ENCODE data around the gene CFAP300.

The CFAP300 gene

DNA sequence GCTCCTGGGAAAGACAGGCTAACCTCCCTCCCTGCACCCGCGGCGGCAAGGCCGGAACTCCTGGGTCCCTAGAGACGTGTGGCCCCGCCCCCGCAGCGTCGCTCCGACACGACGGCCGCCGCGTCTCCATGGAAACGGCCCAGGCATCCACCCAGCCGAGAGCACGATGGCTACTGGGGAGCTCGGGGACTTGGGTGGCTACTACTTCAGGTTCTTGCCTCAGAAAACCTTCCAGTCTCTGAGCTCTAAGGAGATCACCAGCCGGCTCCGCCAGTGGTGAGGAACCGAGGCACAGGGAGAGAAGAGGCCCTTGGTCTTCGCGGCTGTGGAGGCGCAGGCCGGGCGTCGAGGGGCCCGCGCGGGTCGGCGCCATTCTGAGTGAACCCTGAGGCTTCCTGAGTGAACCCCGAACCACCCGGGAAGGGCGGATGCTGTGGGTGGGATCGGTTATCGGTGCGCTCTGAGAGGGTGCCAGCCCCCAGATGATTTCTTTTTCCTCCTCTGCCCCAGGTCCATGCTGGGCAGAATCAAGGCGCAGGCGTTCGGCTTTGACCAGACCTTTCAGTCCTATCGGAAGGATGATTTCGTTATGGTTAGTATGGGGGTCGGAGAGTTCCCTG, at the start of gene CFAP300:
Gene CFAP300, plus strand, starts transcription at position 133 of the 620 bp plus-strand sequence. Its CDS starts 34 bp downstream, at position 167.
- no peak for DNase-seq (ENCODE audit: low read depth in 2 of 2)

DNA sequence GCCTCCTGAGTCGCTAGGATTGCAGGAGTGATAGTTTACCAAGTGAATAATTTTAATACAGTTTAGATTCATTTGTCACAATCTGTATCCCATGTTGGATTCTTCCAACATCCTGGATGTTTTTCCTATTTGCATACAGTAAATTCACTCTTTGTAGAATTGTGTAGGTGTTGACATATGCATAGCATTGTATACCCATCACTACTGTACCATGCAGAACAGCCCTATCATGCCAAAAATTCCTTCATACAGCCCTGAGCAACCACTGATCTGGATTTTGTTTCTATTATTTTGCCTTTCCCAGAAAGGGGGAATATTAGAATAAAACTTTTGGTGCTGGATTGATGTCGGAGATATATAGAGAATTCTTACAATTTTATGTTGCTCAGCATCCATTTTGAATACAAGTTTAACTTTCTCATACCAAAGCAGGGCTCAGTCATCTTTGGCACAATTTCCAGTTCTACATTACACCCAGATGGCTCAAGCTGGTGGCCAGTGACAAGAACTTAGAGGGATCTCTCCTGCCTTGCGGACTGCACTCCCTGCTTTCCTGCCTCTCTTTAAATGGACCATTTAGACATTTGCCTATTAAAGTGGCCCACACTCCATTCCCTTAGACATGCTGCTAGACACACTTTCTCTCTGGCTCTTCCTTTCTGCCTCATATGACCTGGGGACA, 45.4 kb upstream of the CFAP300 start:
- DNase-seq (ENCODE audit: low read depth in 2 of 2) = no peak

DNA sequence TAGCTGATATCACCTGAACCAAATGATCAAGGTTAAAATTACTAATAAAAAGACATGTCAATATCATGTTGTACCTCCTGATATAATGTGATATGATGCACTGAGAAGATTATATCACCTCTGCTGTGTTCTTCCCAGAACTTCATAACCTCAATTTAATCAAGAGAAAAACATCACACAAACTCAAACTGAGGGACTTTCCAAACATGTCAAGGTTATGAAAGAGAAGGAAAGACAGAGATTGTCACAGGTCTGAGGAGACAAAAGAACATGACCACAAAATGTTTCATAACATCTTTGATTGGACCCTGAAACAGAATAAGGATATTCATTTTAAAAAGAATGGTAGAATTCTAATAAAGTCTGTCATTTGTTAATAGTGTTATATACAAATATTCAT, 43.0 kb upstream of the CFAP300 start:
- DNase-seq (ENCODE audit: low read depth in 2 of 2) = no peak

DNA sequence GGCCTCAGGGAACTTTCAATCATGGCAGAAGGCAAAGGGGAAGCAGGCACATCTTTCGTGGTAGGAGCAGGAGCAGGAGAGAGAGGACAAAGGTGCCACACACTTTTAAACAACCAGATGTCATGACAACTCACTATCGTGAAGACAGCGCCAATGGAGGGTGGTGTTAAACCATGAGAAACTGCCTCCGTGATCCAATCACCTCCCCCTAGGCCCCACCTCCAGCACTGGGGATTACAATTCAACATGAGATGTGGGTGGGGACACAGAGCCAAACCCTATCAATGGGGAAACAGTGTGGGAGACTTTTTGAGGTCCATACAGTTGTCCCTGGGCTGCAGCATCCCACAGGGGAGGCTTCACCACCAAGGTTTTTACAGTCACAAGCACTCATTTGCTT, 41.9 kb upstream of the CFAP300 start:
- no peak for DNase-seq (ENCODE audit: low read depth in 2 of 2)

DNA sequence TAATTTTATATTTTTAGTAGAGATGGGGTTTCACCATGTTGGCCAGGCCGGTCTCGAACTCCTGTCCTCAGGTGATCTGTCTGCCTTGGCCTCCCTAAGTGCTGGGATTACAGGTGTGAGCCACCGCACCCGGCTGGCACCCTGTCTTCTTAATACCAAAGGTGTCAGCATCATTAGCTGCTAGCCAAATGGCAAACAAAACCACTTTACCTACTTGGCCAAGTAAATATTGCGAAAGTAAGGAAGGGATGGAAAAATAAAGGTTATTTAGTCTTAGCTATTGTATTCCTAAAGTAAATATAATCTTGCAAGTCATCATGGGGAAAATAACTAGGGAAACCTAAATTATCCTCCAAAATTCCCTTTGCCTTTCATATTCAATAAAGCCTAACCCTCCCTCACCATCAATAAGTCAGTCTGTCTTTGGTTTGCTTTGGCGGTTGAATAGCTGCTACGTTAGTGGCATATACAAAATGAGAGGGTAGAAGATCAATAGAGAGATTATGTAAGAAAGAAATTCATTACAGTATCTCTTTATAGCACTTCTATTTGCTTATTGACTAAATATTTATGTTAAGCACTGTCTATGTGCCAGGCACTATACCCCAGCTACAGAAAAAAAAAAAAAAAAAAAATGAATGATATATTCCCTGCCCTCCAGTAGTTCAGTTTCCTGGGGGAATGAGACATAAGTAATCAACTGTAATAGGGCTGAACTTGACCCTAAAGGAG, 40.2 kb upstream of the CFAP300 start:
- DNase-seq (ENCODE audit: low read depth in 2 of 2) = no peak

DNA sequence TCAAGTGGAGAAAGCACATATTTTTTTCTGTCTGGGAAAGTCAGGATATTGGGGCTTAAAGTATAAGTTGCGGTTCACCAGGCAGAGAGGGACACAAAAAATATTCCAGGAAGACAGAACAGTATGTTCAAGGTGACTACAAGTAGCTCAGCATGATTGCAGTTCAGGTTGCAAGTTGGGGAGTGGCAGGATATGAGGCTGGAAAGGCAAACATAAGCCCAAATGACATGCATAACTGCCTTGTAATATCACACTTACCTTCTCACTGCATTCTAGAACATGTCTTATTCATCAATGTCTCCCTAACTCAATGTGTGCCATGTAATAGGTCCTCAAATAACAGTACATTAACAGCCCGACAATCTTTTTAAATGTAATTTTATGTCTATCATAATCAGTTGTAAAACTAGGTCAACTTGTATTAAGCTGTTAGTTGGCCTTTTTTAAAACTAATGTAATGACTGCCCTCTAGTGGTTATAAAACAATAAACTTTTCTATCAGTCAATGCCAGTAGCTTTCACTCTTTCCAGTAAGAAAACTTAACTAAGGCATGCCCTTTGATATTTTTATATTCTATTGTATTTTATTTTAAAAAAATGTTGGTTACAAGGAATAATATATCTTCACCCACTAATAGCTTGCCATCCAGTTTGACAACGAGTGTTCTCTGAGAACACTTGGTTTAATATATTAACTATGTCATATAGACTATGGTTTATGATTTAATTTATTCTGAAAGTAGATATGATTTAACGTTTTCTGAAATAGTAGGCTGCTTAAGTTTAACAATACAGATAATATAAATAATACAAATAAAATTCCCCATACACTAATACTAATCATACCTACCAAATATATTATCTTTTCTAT, 39.4 kb upstream of the CFAP300 start:
- no peak for DNase-seq (ENCODE audit: low read depth in 2 of 2)

DNA sequence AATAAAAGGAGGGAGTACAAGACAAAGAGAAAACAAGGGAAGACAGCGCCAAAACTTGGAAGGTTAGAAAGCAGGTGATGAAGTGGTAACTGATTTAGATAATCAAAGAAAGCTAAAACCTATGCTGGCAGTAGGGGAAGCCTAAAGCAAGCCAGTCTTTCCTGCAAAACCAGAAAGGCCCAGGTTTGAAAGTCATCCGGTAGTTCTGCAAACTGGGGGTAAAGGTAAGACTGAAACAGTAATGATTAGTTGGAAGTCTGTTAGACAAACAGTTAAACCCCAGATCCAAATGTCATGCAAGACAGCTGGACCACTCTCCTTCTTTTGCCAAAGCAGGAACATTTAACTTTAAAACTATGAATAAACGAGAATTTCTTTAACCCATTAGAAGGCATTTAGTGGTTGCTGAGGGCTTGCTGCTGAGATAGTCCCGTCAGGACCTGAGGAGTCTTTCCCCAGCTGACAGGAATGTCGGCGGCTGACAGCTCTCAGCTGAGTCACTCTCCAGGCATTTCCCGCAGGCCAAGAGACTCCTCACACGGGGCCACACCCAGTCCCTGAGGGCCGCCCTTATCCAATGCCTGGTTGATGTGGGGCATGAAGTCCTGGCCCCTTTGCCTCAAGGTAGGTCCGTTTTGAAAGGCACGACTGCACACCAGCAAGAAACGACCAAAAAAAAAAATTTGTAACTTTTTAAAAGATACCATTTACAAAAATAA, 36.3 kb upstream of the CFAP300 start:
- no peak for DNase-seq (ENCODE audit: low read depth in 2 of 2)

DNA sequence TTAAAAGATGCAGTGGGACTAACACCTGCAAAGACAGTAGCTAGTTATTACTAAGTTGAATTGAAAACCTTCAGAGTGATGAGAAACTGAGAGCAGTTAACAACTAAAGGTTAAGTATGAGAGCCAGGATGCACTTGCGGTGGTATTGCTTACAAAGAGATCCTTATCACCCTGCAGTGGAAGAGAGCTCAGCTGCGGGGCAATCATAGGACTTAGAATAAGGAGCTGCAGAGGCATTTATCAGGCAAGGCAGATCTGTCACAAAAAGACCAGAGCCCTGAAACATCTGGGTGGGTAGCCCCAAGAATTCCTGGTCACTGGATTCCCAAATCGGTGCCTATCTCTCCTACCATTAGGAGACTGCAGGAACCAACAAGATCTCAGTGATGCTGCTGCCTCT, 34.3 kb upstream of the CFAP300 start:
- DNase-seq (ENCODE audit: low read depth in 2 of 2) = no peak

DNA sequence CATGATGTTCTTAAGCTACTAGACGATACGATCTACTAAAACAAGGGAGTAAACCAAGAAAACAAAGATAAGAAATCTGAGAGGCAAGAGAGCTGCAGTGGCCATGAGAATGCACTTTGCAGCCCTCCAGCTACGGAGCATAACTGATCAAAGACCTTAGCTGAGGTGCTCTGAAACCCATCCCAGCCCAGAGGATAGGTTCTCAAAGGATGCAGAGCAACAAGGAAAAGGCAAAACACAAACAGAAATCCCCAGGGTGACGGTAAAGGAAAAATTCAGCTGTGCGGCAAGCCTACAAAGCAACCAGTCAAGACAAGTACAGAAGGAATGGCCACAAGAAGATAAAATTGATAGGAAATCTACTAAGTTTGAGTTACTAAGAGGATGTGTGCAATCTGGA, 32.5 kb upstream of the CFAP300 start:
- DNase-seq (ENCODE audit: low read depth in 2 of 2) = no peak

DNA sequence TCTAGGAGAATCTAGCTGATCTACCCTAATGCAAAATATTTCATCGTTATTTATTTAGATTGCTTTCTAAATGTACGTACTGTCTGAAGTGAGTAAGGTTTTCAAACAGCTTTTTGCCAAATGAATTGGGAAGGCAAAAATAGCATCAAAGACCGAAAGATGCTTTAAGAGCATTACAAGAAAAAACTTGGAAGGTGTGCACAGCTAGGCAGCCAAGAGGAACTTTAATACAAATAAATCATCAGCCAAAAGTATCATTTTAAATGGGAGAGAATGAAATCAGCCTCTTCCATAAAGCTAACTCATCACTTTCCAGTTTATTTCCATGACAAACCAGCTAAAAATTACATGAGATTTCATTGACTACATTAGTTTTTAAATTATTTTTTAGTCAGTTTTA, 30.2 kb upstream of the CFAP300 start:
- no peak for DNase-seq (ENCODE audit: low read depth in 2 of 2)

DNA sequence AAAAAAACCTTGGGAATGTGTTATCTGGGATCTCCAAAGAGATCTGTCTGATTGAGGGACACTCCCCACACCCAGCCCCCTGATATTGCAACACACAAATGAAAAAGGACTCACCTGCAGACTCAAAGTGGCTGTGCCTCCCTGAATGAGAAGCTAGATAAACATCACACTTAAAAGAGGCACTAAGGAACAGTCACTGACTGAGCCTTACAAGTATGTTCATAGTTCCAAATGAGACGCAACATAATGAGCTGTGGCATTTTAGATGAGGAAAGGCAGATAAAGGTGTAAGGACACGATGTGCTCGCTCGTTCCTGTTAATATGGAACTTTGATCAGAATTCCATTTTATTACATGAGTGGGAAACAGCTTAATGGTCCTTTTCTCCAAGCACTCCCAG, 21.0 kb upstream of the CFAP300 start:
- DNase-seq (ENCODE audit: low read depth in 2 of 2) = no peak

DNA sequence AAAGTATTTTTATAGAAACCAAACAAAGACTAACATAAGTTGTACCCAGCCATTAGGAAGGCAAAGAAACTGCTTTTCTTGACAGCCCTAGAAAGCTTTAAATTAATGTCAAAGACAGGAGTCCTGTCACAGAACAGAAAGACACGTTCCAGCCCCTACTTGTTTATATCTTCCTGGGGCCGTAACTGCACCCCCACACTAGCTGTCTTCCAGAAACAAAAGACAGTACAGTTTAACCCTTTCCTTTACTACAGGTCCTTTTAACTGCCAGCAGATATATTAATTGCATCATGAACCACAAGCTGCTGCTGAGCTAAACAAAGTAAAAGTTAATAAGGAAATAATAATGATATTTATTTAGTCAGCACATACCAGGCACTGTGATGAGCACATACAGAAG, 20.3 kb upstream of the CFAP300 start:
- DNase-seq (ENCODE audit: low read depth in 2 of 2) = no peak

DNA sequence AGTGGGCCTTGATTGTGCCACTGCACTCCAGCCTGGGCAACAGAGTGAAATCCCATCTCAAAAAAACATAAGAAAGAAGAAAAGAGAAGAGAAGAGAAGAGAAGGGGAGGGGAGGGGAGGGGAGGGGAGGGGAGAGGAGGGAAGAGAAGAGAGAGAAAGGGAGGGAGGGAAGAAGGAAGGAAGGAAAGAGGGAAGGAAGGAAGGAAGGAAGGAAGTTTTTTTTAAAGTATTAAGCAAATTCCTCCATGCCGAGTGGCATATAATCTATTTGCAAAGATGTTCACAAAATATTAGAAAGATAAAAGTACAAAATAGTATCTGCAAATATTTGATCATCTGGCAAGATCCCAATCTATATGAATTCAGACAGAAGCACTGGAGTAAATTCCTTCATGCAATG, 10.5 kb upstream of the CFAP300 start:
- no peak for DNase-seq (ENCODE audit: low read depth in 2 of 2)

DNA sequence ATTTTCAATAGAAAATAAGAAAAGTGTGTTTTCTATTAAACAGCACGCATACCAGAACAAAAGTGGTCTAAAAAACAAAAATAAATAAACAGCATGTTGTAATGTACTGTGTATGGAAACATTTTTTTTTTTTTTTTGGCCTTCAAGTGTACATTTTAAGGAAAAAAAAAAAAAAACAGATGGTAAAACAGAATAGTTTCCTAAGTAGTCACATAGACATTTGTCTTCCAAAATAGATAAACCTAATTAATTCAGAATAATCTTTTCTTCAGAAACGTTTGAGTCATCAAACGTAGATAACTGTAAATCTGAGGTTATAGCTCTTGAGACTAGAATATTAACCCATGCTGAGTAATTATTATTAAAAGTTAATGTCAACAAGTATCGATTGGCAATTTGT, 396 bp upstream of the CFAP300 start:
- DNase-seq (ENCODE audit: low read depth in 2 of 2) = no peak

DNA sequence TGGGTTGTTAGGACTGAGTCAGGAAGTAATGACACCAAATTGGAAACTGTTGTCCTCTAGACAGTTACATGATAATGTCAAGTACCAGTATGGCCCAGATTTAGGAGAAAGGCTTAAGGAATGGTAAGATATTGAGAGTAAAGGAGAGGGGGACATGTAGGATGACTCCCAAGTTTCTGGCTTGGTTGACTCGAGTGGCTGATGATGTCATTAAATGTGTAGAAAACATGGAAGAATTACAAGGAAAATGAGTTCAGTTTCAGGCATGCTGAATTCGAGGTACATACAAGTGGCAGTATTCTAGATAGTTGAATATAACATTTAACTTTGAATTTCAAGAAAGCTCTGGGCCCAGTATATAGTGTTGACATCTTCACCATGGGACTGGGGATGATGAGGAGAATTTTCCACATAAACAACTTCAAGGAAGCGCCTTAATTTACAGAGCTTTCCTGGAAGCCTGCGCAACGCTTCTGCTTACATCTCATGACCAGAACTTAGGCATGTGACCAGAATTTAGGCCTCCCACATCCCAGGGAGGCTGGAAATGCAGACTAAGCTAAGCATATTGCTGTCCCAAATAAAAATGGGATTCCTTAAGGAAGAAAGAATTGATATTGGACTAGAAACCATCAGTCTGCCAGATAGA, 3.8 kb downstream of the CFAP300 start:
- no peak for DNase-seq (ENCODE audit: low read depth in 2 of 2)

DNA sequence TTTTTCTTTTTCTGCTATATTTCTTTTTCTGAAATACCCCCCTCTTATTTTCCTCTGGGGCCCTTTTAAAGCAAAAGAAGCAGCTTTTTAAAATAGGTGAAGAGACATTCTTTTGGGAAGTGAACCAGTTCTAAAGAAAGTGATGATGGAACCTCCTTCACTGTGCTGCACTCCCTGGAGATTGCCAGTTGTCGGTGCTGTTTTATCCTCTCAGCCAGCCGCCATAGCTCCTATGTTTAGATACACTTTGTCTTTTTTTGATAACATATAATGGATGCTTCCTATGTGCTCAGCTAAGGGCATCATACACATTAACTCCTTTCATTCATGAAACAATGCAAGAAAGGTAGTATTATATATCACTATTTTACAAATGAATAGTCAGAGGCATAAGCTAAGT, 14.0 kb downstream of the CFAP300 start:
- no peak for DNase-seq (ENCODE audit: low read depth in 2 of 2)

DNA sequence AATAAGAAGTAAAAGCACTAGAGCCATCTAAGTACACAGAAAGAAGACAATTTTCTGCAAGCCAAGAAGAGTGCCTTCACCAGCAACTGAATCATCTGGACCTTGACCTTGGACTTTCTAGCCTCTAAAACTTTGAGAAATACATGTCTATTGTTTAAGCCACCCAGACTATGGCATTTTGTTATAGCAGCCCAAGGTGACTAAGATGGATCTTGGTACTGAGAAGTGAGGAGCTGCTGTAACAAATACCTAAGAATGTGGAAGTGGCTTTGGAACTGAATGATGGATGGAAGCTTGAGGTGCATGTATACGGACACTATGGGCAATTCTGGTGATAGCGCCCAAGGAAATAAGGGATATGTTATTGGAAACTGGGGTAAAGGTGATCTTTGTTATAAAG, 14.9 kb downstream of the CFAP300 start:
- no peak for DNase-seq (ENCODE audit: low read depth in 2 of 2)

DNA sequence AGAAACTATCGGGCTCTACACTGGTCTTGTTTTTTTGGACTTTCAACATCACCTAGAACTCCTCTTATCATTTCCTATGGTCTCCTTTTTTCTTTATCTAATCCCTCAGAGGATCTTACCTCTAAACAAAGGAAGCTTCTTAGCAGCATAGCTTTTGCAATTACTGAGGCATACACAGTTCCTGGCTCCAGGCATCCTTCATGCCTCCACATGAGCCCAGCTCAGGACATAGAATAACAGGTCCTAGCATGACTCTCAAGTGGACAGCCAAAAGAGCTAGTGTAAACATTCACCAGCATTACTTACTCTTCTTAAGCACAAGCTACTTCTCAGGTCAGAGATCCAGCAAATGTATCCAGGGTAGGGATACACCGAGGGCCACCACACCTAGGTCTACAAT, 17.1 kb downstream of the CFAP300 start:
- DNase-seq (ENCODE audit: low read depth in 2 of 2) = no peak

DNA sequence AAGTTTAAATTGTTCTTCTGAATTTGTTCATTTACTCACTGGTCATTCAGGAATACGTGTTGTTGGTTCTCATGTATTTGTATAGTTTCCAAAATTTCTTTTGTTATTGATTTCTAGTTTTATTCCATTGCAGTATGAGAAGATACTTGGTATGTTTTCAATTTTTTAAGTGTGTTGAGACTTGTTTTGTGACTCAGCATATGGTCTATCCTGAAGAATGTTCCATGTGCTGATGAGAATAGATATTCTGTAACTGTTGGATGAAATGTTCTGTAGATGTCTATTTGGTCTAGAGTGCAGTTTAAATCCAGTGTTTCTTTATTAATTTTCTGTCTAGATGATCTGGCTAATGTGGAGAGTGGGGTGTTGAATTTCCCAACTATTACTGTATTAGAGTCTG, 23.5 kb downstream of the CFAP300 start:
- no peak for DNase-seq (ENCODE audit: low read depth in 2 of 2)

DNA sequence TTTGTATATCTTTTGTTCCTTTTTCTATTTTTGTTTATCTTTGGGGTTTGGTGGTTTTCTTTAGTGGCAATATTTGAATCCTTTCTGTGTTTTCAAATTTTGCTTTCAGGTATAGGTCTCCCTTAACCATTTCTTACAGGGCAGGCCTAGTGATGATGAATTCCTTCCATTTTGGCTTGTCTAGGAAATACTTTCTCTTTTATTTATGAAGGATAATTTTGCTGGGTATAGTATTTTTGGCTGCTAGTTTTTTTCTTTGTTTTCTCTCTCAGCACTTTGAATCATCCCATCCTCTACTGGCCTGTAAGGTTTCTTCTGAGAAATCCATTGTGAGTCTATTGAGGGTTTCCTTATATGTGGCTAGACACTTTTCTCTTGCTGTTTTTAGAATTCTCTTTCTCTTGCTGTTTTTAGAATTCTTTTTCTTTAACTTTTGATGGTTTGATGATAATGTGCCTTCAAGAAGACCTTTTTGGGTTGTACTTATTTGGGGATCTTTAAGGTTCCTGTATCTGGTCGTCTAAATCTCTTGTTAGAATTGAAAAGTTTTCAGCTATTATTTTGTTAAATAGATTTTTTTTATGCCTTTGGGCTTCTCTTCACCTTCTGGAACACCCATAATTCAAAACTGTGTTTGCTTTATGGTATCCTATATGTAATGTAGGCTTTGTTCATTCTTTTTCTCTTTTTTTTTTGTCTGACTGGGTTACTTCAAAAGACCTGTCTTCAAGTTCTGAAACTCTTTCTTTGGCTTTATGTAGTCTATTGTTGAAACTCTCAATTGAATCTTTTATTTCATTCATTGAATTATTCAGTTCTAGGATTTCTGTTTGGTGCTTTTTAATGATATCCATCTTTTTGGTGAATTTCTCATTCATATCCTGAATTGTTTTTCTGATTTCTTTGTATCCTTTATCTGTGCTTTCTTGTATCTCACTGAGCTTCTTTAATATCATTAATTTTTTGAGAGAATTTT, 24.5 kb downstream of the CFAP300 start:
- DNase-seq (ENCODE audit: low read depth in 2 of 2) = no peak
